AG08395 (cell line): ENCODE results near the gene GPR183.
A peak's percentile ranks its signal among the peaks of the same experiment; 100 is the strongest.

ENCODE experiments used
- DNase-seq: peaks from one replicate; pipeline ENCODE4 v3.0.0; 2012; ENCODE audit warnings: mixed read lengths, low spot score

GPR183 gene

GRCh38 chr13:99339736-99340397 lies 32.7 kb upstream of the GPR183 start:
- DNase-seq, result no peak

GRCh38 chr13:99339230-99339721 lies 32.1 kb upstream of the GPR183 start:
- no peak for DNase-seq

GRCh38 chr13:99335603-99336002 lies 28.4 kb upstream of the GPR183 start:
- no peak for DNase-seq

- no peak for DNase-seq
These were observed 27.9 kb upstream of the GPR183 start for GRCh38 chr13:99335087-99335486.

GRCh38 chr13:99334221-99334620 lies 27.0 kb upstream of the GPR183 start:
- DNase-seq, result no peak

- no peak for DNase-seq
These were observed 25.3 kb upstream of the GPR183 start for GRCh38 chr13:99332456-99332855.

- no peak for DNase-seq
These were observed 24.7 kb upstream of the GPR183 start for GRCh38 chr13:99331881-99332293.

- DNase-seq, result no peak
These were observed 23.7 kb upstream of the GPR183 start for GRCh38 chr13:99330942-99331341.

- no peak for DNase-seq
These were observed 22.3 kb upstream of the GPR183 start for GRCh38 chr13:99329477-99329876.

GRCh38 chr13:99327761-99328160 lies 20.6 kb upstream of the GPR183 start:
- no peak for DNase-seq

- DNase-seq, result no peak
These were observed 19.9 kb upstream of the GPR183 start for GRCh38 chr13:99327126-99327525.

GRCh38 chr13:99326012-99326411 lies 18.8 kb upstream of the GPR183 start:
- DNase-seq, result no peak

GRCh38 chr13:99323488-99323887 lies 16.3 kb upstream of the GPR183 start:
- DNase-seq, result no peak

- DNase-seq, result peak; percentile 87
These were observed 15.3 kb upstream of the GPR183 start for GRCh38 chr13:99322297-99323103.

GRCh38 chr13:99321709-99322108 lies 14.5 kb upstream of the GPR183 start:
- no peak for DNase-seq

- peak; percentile 53 for DNase-seq
These were observed 13.7 kb upstream of the GPR183 start for GRCh38 chr13:99320693-99321481.

GRCh38 chr13:99316657-99317256 lies 9.6 kb upstream of the GPR183 start:
- DNase-seq, result no peak

GRCh38 chr13:99316224-99316623 lies 9.0 kb upstream of the GPR183 start:
- no peak for DNase-seq

GRCh38 chr13:99315186-99315585 lies 8.0 kb upstream of the GPR183 start:
- DNase-seq, result no peak

GRCh38 chr13:99314640-99315176 lies 7.5 kb upstream of the GPR183 start:
- DNase-seq, result no peak

- DNase-seq, result no peak
These were observed 6.7 kb upstream of the GPR183 start for GRCh38 chr13:99313941-99314340.

- DNase-seq, result no peak
These were observed 6.3 kb upstream of the GPR183 start for GRCh38 chr13:99313501-99313900.
